Activated CD4-positive, alpha-beta memory T cell treated with anti-CD3 and anti-CD28 coated beads, Interleukin-2, amount 10 ng/mL, durations not matched to agents 7 days and 5 days (primary cell): Measurements from ENCODE around the gene FBXO48. TPM values are rescaled to one million over a fixed set of nuclear protein-coding genes. Genes with fewer than 3 reads are reported as not detected.

Experiments
- CTCF ChIA-PET: fragments of 350-600 bp; sonication (Branson Sonifier 250); formaldehyde crosslinking; loops from one replicate; lab custom pipeline; 2021; ENCODE audit warnings: antibody characterized with exemption, inconsistent platforms; lab: Charles Lee
- POLR2A ChIA-PET: fragments of 350-600 bp; sonication (Branson Sonifier 250); formaldehyde crosslinking; loops from one replicate; lab custom pipeline; 2021; ENCODE audit warnings: antibody characterized with exemption; lab: Charles Lee
- DNase-seq: peaks from one replicate; pipeline ENCODE4 v3.0.0-alpha.2; 2020
- H3K27ac Mint-ChIP-seq: one replicate; pipeline ENCODE4 v1.8.0; 2021; ENCODE audit warnings: mild to moderate bottlenecking, mixed read lengths
- H3K27me3 Mint-ChIP-seq: one replicate; pipeline ENCODE4 v1.8.0; 2021; ENCODE audit warnings: mixed read lengths
- H3K36me3 Mint-ChIP-seq: one replicate; pipeline ENCODE4 v1.8.0; 2021; ENCODE audit warnings: low read depth, mixed read lengths
- H3K4me1 Mint-ChIP-seq: one replicate; pipeline ENCODE4 v1.8.0; 2021; ENCODE audit warnings: mixed read lengths
- H3K4me3 Mint-ChIP-seq: one replicate; pipeline ENCODE4 v1.8.0; 2021; ENCODE audit warnings: mild to moderate bottlenecking, mixed read lengths
- H3K9me3 Mint-ChIP-seq: one replicate; pipeline ENCODE4 v1.8.0; 2021; ENCODE audit warnings: mixed read lengths
- total RNA-seq, 2 experiments: library from RNA; stranded (reverse); gene quantifications; one replicate each; pipeline ENCODE4 v1.2.3, GENCODE V29; 2021

Gene FBXO48
- total RNA-seq, 2 experiments from 2014 or later: 5.0 to 5.4 TPM

DNA sequence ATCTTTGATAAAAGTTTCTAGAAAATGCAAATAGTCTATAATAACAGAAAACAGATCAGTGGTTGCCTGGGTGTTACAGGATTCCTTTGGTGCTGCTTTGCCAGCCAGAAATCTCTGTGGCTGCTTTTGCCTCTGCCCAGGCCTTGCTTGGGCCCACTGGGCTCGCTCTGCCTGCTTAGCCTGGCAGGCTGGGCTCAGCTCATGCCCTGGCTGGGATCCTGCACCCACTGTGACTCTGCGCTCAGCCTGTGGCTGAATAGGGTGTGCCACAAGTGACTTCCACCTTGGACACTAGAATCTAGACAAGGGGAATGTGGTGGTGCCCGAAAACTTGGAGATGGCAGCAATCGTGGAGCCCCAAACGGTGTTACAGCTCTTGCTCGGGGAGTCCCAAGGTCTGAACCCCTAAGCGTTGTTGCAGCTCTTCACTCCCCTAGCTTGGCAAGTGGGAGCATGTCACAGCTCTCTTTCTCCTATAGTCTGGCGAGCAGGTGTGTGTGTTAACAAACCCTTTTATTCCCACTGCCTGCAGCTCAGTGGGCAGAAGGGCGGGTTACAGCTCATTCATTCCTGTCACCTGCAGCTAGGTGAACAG, 50.9 kb downstream of the FBXO48 start:
- Mint-ChIP-seq H3K36me3 (no peaks in the 10 kb centered on the region), H3K4me3 (no peak overlapping the region), H3K4me1 (peaks cover 23% of the 10 kb centered on the region), H3K9me3 (peaks cover 3% of the 10 kb centered on the region), H3K27ac (peak overlapping the region; percentile 18), H3K27me3 (no peaks in the 10 kb centered on the region)
- no peak for DNase-seq
- POLR2A ChIA-PET: no interaction called here
- CTCF ChIA-PET: no interaction called here

DNA sequence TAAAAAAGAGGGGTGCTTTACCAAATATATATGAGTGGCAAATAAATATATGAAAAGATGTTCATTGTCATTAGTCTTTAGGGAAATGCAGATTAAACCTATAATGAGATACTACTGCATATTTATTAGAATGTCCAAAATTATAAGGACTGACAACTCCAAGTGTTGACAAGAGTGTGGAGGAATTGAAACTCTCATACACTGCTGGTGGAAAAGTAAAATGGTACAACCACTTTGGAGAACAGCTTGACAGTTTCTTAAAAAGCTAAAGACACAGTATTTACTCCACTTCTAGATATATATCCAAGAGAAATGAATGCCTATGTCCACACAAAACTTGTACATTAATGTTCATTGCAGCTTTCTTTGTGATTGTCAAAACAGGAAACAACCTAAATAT, 51.6 kb downstream of the FBXO48 start:
- H3K27ac Mint-ChIP-seq: no peak overlapping the region
- ChIA-PET CTCF (interaction anchor here (1.4 kb wide), 1 partner anchor 13 kb away, joined by 3 read pairs; no protein-coding TSS in a partner anchor), POLR2A (no interaction called here)
- peaks cover 22% of the 10 kb centered on the region for H3K4me1 Mint-ChIP-seq
- peaks cover 3% of the 10 kb centered on the region for H3K9me3 Mint-ChIP-seq
- no peak overlapping the region for H3K4me3 Mint-ChIP-seq
- DNase-seq: no peak
- H3K27me3 Mint-ChIP-seq: no peaks in the 10 kb centered on the region
- H3K36me3 Mint-ChIP-seq: no peaks in the 10 kb centered on the region

DNA sequence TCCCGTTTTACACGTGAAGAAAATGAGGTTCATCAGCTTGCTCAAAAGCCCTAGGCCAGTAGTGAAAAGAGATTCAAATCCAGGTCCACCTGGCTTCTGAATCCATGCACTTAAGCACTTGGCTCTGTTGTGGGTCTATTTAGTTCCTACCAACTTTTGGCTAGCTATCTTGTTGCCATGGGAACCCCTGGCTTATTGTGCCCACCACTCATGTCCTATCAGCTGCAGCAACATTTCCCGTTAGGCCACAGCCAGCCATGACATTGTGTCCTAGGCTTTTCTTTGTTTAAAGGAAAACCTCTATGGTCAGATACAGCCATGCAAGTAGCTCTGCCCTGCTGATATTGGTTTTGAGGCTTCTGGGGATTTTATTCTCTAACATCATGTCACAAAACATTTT, 52.2 kb downstream of the FBXO48 start:
- Mint-ChIP-seq H3K4me3 (no peak overlapping the region), H3K27me3 (peaks cover 2% of the 10 kb centered on the region), H3K4me1 (peaks cover 20% of the 10 kb centered on the region), H3K9me3 (peaks cover 3% of the 10 kb centered on the region), H3K36me3 (no peaks in the 10 kb centered on the region), H3K27ac (no peak overlapping the region)
- ChIA-PET POLR2A (no interaction called here), CTCF (interaction anchor here (1.4 to 2.1 kb wide), 2 partner anchors 12 to 27 kb away, joined by 3 to 5 read pairs; no protein-coding TSS in a partner anchor)
- no peak for DNase-seq

DNA sequence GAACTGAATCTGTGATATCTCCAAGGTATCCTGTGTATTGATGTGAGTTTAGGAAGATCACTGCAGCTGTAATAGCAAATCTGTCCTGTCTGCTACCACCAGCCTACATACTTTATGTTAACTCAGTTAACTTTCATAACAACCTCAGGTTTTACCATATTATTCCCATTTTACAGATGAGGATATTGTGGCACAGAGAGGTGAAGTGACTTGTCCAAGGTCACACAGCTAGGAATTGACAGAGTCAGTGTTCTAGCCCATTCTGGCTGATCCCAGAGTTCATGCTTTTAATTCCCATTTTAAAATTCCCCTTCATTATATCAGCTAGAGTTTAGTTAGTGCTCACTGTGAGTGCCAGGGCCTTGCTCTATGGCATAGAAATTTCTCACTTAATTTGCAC, 52.6 kb downstream of the FBXO48 start:
- Mint-ChIP-seq H3K27me3 (peaks cover 4% of the 10 kb centered on the region), H3K36me3 (no peaks in the 10 kb centered on the region), H3K9me3 (peaks cover 3% of the 10 kb centered on the region), H3K4me1 (peaks cover 20% of the 10 kb centered on the region), H3K4me3 (no peak overlapping the region), H3K27ac (no peak overlapping the region)
- ChIA-PET CTCF (interaction anchor here (1.4 to 2.1 kb wide), 2 partner anchors 12 to 27 kb away, joined by 3 to 5 read pairs; no protein-coding TSS in a partner anchor), POLR2A (no interaction called here)
- no peak for DNase-seq

DNA sequence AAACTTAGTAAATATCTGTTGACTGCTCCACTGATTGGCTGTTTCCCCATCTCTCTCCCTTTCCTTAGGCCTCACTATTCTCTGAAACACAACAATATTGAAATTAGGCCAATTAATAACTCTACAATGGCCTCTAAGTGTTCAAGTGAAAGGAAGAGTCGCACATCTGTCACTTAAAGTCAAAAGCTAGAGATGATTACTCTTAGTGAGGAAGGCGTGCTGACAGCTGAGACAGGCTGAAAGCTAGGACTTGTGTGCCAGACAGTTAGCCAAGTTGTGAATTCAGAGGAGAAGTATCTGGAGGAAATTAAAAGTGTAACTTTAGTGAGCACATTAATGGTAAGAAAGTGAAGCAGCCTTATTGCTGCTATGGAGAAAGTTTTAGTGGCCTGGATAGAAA, 53.6 kb downstream of the FBXO48 start:
- CTCF ChIA-PET: interaction anchor here (2.1 kb wide), 1 partner anchor 28 kb away, joined by 5 read pairs; no protein-coding TSS in a partner anchor
- H3K9me3 Mint-ChIP-seq: peaks cover 6% of the 10 kb centered on the region
- DNase-seq: no peak
- H3K4me3 Mint-ChIP-seq: no peak overlapping the region
- H3K36me3 Mint-ChIP-seq: no peaks in the 10 kb centered on the region
- peaks cover 8% of the 10 kb centered on the region for H3K27me3 Mint-ChIP-seq
- POLR2A ChIA-PET: no interaction called here
- no peak overlapping the region for H3K27ac Mint-ChIP-seq
- peaks cover 19% of the 10 kb centered on the region for H3K4me1 Mint-ChIP-seq

DNA sequence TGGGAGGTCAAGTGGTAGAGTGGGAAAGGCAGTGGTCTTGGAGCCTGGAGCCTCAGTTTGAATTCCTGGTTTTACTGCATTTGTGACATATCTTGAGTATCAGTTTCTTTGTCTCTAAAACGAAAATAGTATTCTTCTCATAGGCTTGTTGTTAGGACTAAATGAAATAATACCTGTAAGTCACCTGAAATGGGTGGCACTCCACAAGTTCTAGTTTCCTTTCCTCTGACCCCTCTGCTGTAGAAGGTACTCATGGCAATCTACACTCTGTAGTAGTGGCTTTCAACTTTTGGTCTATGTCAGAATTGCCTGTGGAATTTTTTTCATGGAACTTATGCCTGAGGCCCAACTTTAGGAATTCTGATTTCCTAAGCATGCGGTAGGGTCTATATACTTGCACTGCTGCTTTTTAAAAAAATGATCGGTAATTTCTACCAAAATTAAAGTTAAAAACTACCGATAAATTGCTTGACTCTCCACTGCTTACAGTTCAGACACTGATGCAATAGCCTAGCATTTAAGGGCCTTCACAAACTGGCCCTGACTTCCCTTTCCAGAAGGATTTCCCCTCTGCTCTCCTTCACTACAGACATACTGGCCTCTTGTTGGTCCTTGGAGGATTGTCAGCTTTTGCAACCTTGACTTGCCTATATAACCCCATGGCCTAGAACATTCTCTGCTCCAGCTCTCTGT, 54.8 kb downstream of the FBXO48 start:
- H3K36me3 Mint-ChIP-seq: peaks cover 3% of the 10 kb centered on the region
- no peak overlapping the region for H3K27ac Mint-ChIP-seq
- POLR2A ChIA-PET: no interaction called here
- H3K4me3 Mint-ChIP-seq: no peak overlapping the region
- peaks cover 12% of the 10 kb centered on the region for H3K9me3 Mint-ChIP-seq
- peaks cover 8% of the 10 kb centered on the region for H3K4me1 Mint-ChIP-seq
- H3K27me3 Mint-ChIP-seq: peaks cover 12% of the 10 kb centered on the region
- no peak for DNase-seq
- CTCF ChIA-PET: no interaction called here

DNA sequence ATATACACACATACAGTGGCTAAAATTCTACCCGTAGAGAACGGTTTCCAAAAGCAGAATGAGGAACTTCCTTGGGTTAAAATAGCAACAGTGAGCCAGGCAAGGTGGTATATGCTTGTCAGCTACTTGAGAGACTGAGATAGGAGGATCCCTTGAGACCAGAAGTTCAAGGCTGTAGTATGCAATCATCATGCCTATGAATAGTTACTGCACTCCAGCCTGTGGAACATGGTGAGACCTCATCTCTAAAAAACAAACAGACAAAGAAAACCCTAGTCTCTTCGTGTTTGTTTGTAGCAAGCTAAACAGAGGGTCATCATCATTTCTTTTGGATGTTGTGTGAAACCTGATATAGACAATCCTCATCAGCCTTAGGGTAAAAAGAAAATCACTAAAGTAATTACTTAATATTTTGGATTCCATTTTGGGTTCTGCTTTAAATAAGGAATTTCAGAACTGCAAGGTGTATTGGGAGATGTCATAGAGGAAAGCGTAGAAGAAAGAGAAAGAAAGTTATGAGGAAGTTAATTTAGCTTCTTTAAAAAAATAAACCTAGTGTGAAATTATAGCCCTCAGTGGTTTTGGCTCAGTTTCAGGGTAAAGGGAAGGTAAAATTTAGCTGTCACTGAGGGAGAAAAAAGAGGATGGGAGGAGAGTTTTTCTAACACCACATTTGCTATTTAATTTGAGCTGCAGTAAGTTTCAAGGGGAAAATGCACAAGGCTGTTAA, 55.5 kb downstream of the FBXO48 start:
- Mint-ChIP-seq H3K4me3 (no peak overlapping the region), H3K4me1 (peaks cover 8% of the 10 kb centered on the region), H3K27ac (no peak overlapping the region), H3K27me3 (peaks cover 12% of the 10 kb centered on the region), H3K9me3 (peaks cover 12% of the 10 kb centered on the region), H3K36me3 (peaks cover 3% of the 10 kb centered on the region)
- CTCF ChIA-PET: no interaction called here
- POLR2A ChIA-PET: no interaction called here
- DNase-seq: no peak

Other genes with a start within 250 kb of the FBXO48 start
- gene PPP3R1, start 214.8 kb downstream of the FBXO48 start, total RNA-seq: 10 to 100 TPM; 80.0 to 92.9 TPM
- not detected for gene CNRIP1, start 147.3 kb downstream of the FBXO48 start, total RNA-seq
- gene PLEK, start 102.0 kb downstream of the FBXO48 start, total RNA-seq: 10 to 100 TPM in 1 of 2 experiments, 1 to 10 TPM in 1; 9.5 to 10.9 TPM
- 1 to 10 TPM; 2.8 to 3.6 TPM for gene APLF, start 291 bp upstream of the FBXO48 start, total RNA-seq
- not detected for gene PROKR1, start 176.3 kb upstream of the FBXO48 start, total RNA-seq